Measurements from ENCODE around the gene KRTAP4-11.
"Not testable (repeated sequence)": the region's sequence is repeated elsewhere in the genome, so short reads cannot be mapped to it uniquely, and the experiment has no call there.

The KRTAP4-11 gene

GRCh38 chr17:41123991-41124371 lies 5.8 kb upstream of the KRTAP4-11 start, which contains the start of gene KRTAP4-12:
KRTAP4-12 (minus strand) TSS chr17:41124182; CDS start chr17:41124122, 60 bp downstream.
- DNase-seq (ENCODE audit: low read depth in 2 of 2): not testable (repeated sequence)

- not testable (repeated sequence) for DNase-seq (ENCODE audit: low read depth in 2 of 2)
Measured at GRCh38 chr17:41123292-41123990, 5.3 kb upstream of the KRTAP4-11 start.

- DNase-seq (ENCODE audit: low read depth in 2 of 2): no peak
Measured at GRCh38 chr17:41121742-41122141, 3.6 kb upstream of the KRTAP4-11 start.

- DNase-seq (ENCODE audit: low read depth in 2 of 2): not testable (repeated sequence)
Measured at GRCh38 chr17:41119696-41120690, 1.8 kb upstream of the KRTAP4-11 start.

GRCh38 chr17:41118721-41119120 lies 548 bp upstream of the KRTAP4-11 start:
- DNase-seq (ENCODE audit: low read depth in 2 of 2): no peak

- DNase-seq (ENCODE audit: low read depth in 2 of 2): no peak
Measured at GRCh38 chr17:41116297-41116696, 1.9 kb downstream of the KRTAP4-11 start.

GRCh38 chr17:41111151-41111885 lies 6.9 kb downstream of the KRTAP4-11 start:
- DNase-seq (ENCODE audit: low read depth in 2 of 2): no peak

GRCh38 chr17:41108728-41109386 lies 9.3 kb downstream of the KRTAP4-11 start:
- not testable (repeated sequence) for DNase-seq (ENCODE audit: low read depth in 2 of 2)

- no peak for DNase-seq (ENCODE audit: low read depth in 2 of 2)
Measured at GRCh38 chr17:41107941-41108450, 10.2 kb downstream of the KRTAP4-11 start.

GRCh38 chr17:41105347-41105746 lies 12.8 kb downstream of the KRTAP4-11 start, which contains the start of gene KRTAP4-9:
KRTAP4-9 (plus strand) TSS chr17:41105389; CDS start chr17:41105389, 0 bp downstream.
- not testable (repeated sequence) for DNase-seq (ENCODE audit: low read depth in 2 of 2)

- not testable (repeated sequence) for DNase-seq (ENCODE audit: low read depth in 2 of 2)
Measured at GRCh38 chr17:41104386-41105038, 13.7 kb downstream of the KRTAP4-11 start.

- no peak for DNase-seq (ENCODE audit: low read depth in 2 of 2)
Measured at GRCh38 chr17:41103896-41104295, 14.3 kb downstream of the KRTAP4-11 start.

GRCh38 chr17:41101586-41102259 lies 16.4 kb downstream of the KRTAP4-11 start, which contains the start of gene KRTAP4-16:
KRTAP4-16 (minus strand) TSS chr17:41102209; CDS start chr17:41102209, 0 bp downstream.
- no peak for DNase-seq (ENCODE audit: low read depth in 2 of 2)

- not testable (repeated sequence) for DNase-seq (ENCODE audit: low read depth in 2 of 2)
Measured at GRCh38 chr17:41099682-41100480, 18.3 kb downstream of the KRTAP4-11 start.

GRCh38 chr17:41098481-41098880 lies 19.7 kb downstream of the KRTAP4-11 start:
- no peak for DNase-seq (ENCODE audit: low read depth in 2 of 2)

- DNase-seq (ENCODE audit: low read depth in 2 of 2): no peak
Measured at GRCh38 chr17:41098042-41098441, 20.1 kb downstream of the KRTAP4-11 start, which contains the start of gene KRTAP4-8. KRTAP4-8 (minus strand) TSS chr17:41098142; CDS start chr17:41098084, 58 bp downstream.

GRCh38 chr17:41096055-41096454 lies 22.1 kb downstream of the KRTAP4-11 start:
- no peak for DNase-seq (ENCODE audit: low read depth in 2 of 2)

- DNase-seq (ENCODE audit: low read depth in 2 of 2): not testable (repeated sequence)
Measured at GRCh38 chr17:41088760-41089352, 29.3 kb downstream of the KRTAP4-11 start.

All from stimulated activated CD4-positive, alpha-beta T cell treated with anti-CD3 and anti-CD28 coated beads, Interleukin-12 subunit alpha, Interleukin-12 subunit beta, amount 100 ng/mL, for 24 hours (primary cell).